CD14-positive monocyte (primary cell): ENCODE results near the gene UTS2B. TPM values are rescaled to one million over a fixed set of nuclear protein-coding genes. Genes with fewer than 3 reads are reported as not detected.

Experiments
- DNase-seq, 3 donors: peaks; one replicate each; pipeline ENCODE4 v3.0.0-alpha.2; 2011 to 2022
- H2AFZ ChIP-seq: 2 replicates; pipeline ENCODE4 v1.6.0; 2012; ENCODE audit warnings: mild to moderate bottlenecking, low read depth, low read length, inconsistent platforms; ENCODE audit not compliant: insufficient read depth, poor library complexity, severe bottlenecking
- H3K27ac ChIP-seq, 2 donors: 1 replicate in 1 of 2; 2 replicates in 1 of 2; pipeline ENCODE4 v1.5.1; 2012 to 2013; ENCODE audit warnings: low read length in 2 of 2, control low read depth in 1 of 2, inconsistent platforms in 1 of 2, low read depth in 1 of 2, mild to moderate bottlenecking in 1 of 2
- H3K27me3 ChIP-seq, 2 donors: one replicate each; pipeline versions ENCODE4 v1.6.0 to v1.6.1; 2011 to 2013; ENCODE audit warnings: low read length in 2 of 2; ENCODE audit not compliant: control insufficient read depth in 2 of 2, insufficient read depth in 2 of 2
- H3K36me3 ChIP-seq, 2 donors: replicated peaks in 1 of 2; 1 replicate in 1 of 2; 2 replicates in 1 of 2; pipeline versions ENCODE4 v1.5.1 to v1.6.1; 2012 to 2013; ENCODE audit warnings: low read length in 2 of 2, control low read depth in 1 of 2, inconsistent platforms in 1 of 2, mild to moderate bottlenecking in 1 of 2; ENCODE audit not compliant: insufficient read depth in 2 of 2, control insufficient read depth in 1 of 2
- H3K4me1 ChIP-seq, 2 donors: 1 replicate in 1 of 2; 2 replicates in 1 of 2; pipeline versions ENCODE4 v1.5.1 to v1.6.1; 2012 to 2013; ENCODE audit warnings: low read length in 2 of 2, control low read depth in 1 of 2, inconsistent platforms in 1 of 2, mild to moderate bottlenecking in 1 of 2, moderate library complexity in 1 of 2; ENCODE audit not compliant: insufficient read depth in 2 of 2, control insufficient read depth in 1 of 2
- H3K4me2 ChIP-seq: replicated peaks from 2 replicates; pipeline ENCODE3; 2012; ENCODE audit warnings: low read length, moderate library complexity, mild to moderate bottlenecking; ENCODE audit not compliant: poor library complexity, severe bottlenecking; ENCODE audit errors: extremely low read depth
- H3K4me3 ChIP-seq, 3 experiments: fragments of 200-600 bp in 1 of 3; sonication (generic) in 1 of 3; replicated peaks in 1 of 3; 1 replicate in 2 of 3; 2 replicates in 1 of 3; pipeline ENCODE4 v1.5.1; 2011 to 2013; ENCODE audit warnings: low read length in 3 of 3, mild to moderate bottlenecking in 3 of 3, control low read depth in 2 of 3, low read depth in 2 of 3, inconsistent platforms in 1 of 3, moderate library complexity in 1 of 3
- H3K79me2 ChIP-seq: 2 replicates; pipeline ENCODE4 v1.6.0; 2012; ENCODE audit warnings: mild to moderate bottlenecking, control low read depth, inconsistent platforms, low read length, moderate library complexity; ENCODE audit not compliant: insufficient read depth
- H3K9ac ChIP-seq: 2 replicates; pipeline ENCODE4 v1.6.0; 2017; ENCODE audit warnings: low read length, mild to moderate bottlenecking; ENCODE audit not compliant: insufficient read depth, poor library complexity, severe bottlenecking
- H3K9me3 ChIP-seq, 2 donors: replicated peaks in 1 of 2; 1 replicate in 1 of 2; 2 replicates in 1 of 2; pipeline versions ENCODE4 v1.5.1 to v1.6.1; 2012 to 2013; ENCODE audit warnings: low read length in 2 of 2, control low read depth in 1 of 2; ENCODE audit not compliant: control insufficient read depth in 1 of 2, insufficient read depth in 1 of 2
- H4K20me1 ChIP-seq: 2 replicates; pipeline ENCODE4 v1.6.0; 2012; ENCODE audit warnings: mild to moderate bottlenecking, low read length, control low read depth, moderate library complexity; ENCODE audit not compliant: insufficient read depth
- H3K27ac Mint-ChIP-seq, 7 donors: one replicate each; pipeline ENCODE4 v1.8.0; 2020; ENCODE audit warnings: mild to moderate bottlenecking in 7 of 7, mixed read lengths in 7 of 7, moderate library complexity in 6 of 7, inconsistent platforms in 2 of 7
- H3K27me3 Mint-ChIP-seq, 3 donors: one replicate each; pipeline ENCODE4 v1.8.0; 2021 to 2022; ENCODE audit warnings: low read depth in 3 of 3, mild to moderate bottlenecking in 3 of 3, mixed read lengths in 3 of 3, moderate library complexity in 3 of 3, inconsistent platforms in 1 of 3
- H3K36me3 Mint-ChIP-seq, 2 donors: one replicate each; pipeline ENCODE4 v1.8.0; 2020; ENCODE audit warnings: mixed read lengths in 2 of 2, inconsistent platforms in 1 of 2, mild to moderate bottlenecking in 1 of 2
- H3K4me1 Mint-ChIP-seq: one replicate; pipeline ENCODE4 v1.8.0; 2020; ENCODE audit warnings: mild to moderate bottlenecking, mixed read lengths
- H3K4me3 Mint-ChIP-seq, 2 donors: one replicate each; pipeline ENCODE4 v1.8.0; 2020; ENCODE audit warnings: mild to moderate bottlenecking in 2 of 2, mixed read lengths in 2 of 2, moderate library complexity in 1 of 2
- H3K9me3 Mint-ChIP-seq, 7 donors: one replicate each; pipeline ENCODE4 v1.8.0; 2020 to 2022; ENCODE audit warnings: mixed read lengths in 7 of 7, mild to moderate bottlenecking in 6 of 7, moderate library complexity in 6 of 7, inconsistent platforms in 2 of 7
- CTCF ChIP-seq: fragments of 200-600 bp; IDR thresholded peaks from one replicate; pipeline ENCODE4 v1.8.0; 2022; ENCODE audit warnings: antibody characterized with exemption, mild to moderate bottlenecking
- WGBS: methylation state at CpG from one replicate; pipeline ENCODE4 v1.1.5; 2013; ENCODE audit warnings: missing lambda C conversion rate; ENCODE audit not compliant: insufficient coverage; 5-methylcytosine and 5-hydroxymethylcytosine counted together
- intact Hi-C, 2 donors: fragments of 100-400 bp; cut with micrococcal nuclease; formaldehyde crosslinking; loops; one replicate each; pipeline versions ENCODE4 v1.15.0 to v1.15.1; 2023
- polyA plus RNA-seq, 3 donors: library from polyadenylated mRNA; depleted of rRNA in 1 of 3; unstranded in 2 of 3; stranded (reverse) in 1 of 3; fragments of 300-500 nt in 2 of 3; fragments of >200 nt in 1 of 3; fragmentation: Illumina TruSeq in 2 of 3; gene quantifications; 1 replicate in 2 of 3; 2 replicates in 1 of 3; pipeline ENCODE4 v1.2.3, GENCODE V29; 2012 to 2021

UTS2B gene
- polyA plus RNA-seq, 3 donors = not detected

GRCh38 chr3:191345334-191345733, 15.0 kb upstream of the UTS2B start:
- no peak overlapping the region for H3K4me2 ChIP-seq

GRCh38 chr3:191343913-191344312, 13.6 kb upstream of the UTS2B start:
- Mint-ChIP-seq H3K4me1 (peaks cover 7% of the 10 kb centered on the region), H3K36me3 (no peaks in the 10 kb centered on the region), H3K4me3 (no peak overlapping the region), H3K27me3 (peaks cover 0 to 2% (median 0%) of the 10 kb centered on the region in 3 donors), H3K27ac (no peak overlapping the region), H3K9me3 (no peaks in the 10 kb centered on the region)
- intact Hi-C loops = no loop called here
- Histone ChIP-seq H3K4me3 (no peak overlapping the region), H3K27me3 (no peaks in the 10 kb centered on the region), H3K4me1 (no peaks in the 10 kb centered on the region), H3K27ac (no peak overlapping the region), H3K9me3 (no peaks in the 10 kb centered on the region), H3K4me2 (no peak overlapping the region), H4K20me1 (peaks cover 84% of the 10 kb centered on the region), H2AFZ (no peak overlapping the region), H3K9ac (no peak overlapping the region), H3K36me3 (no peaks in the 10 kb centered on the region), H3K79me2 (peaks cover 48% of the 10 kb centered on the region)
- DNase-seq = no peak
- TF ChIP-seq CTCF = no peak
- 83% methylated on average over 2 of the region's 5 CpGs for WGBS

More at GRCh38 chr3:191345334-191345733, 15.0 kb upstream of the UTS2B start:
- peaks cover 85% of the 10 kb centered on the region for H4K20me1 ChIP-seq
- no peak for TF ChIP-seq CTCF
- H3K4me1 ChIP-seq = no peaks in the 10 kb centered on the region
- Mint-ChIP-seq H3K9me3 (no peaks in the 10 kb centered on the region), H3K36me3 (no peaks in the 10 kb centered on the region), H3K4me3 (no peak overlapping the region), H3K4me1 (peaks cover 2% of the 10 kb centered on the region), H3K27me3 (peaks cover 0 to 2% (median 0%) of the 10 kb centered on the region in 3 donors), H3K27ac (no peak overlapping the region)
- DNase-seq = no peak
- no peaks in the 10 kb centered on the region for H3K9me3 ChIP-seq
- no peak overlapping the region for H2AFZ ChIP-seq
- no peaks in the 10 kb centered on the region for H3K36me3 ChIP-seq
- no CpG with 5 or more reads among the region's 5 CpGs for WGBS
- no peak overlapping the region for H3K27ac ChIP-seq
- intact Hi-C loops = no loop called here
- peaks cover 53% of the 10 kb centered on the region for H3K79me2 ChIP-seq
- no peaks in the 10 kb centered on the region for H3K27me3 ChIP-seq
- no peak overlapping the region for H3K4me3 ChIP-seq
- no peak overlapping the region for H3K9ac ChIP-seq
